NB4 (cell line): ENCODE measurements around the gene RAD51B.

ENCODE experiments used
- MAX ChIP-seq: IDR thresholded peaks from 2 replicates; pipeline ENCODE4 v1.6.1; 2011; ENCODE audit warnings: low read depth, low read length
- MYC ChIP-seq: IDR thresholded peaks from 2 replicates; pipeline ENCODE4 v1.6.1; 2011; ENCODE audit warnings: low read depth, low read length
- POLR2A ChIP-seq: IDR thresholded peaks from 2 replicates; pipeline ENCODE4 v1.6.1; 2011; ENCODE audit warnings: mild to moderate bottlenecking; ENCODE audit not compliant: insufficient read length; ENCODE audit errors: extremely low read depth
- TF ChIP-seq, protein P1 (sequence below): IDR thresholded peaks from one replicate; pipeline ENCODE4 v1.5.1; 2012; ENCODE audit warnings: low read depth, low read length

- TF ChIP-seq MAX (no peak), POLR2A (no peak), MYC (no peak)
- TF ChIP-seq, protein P1, sequence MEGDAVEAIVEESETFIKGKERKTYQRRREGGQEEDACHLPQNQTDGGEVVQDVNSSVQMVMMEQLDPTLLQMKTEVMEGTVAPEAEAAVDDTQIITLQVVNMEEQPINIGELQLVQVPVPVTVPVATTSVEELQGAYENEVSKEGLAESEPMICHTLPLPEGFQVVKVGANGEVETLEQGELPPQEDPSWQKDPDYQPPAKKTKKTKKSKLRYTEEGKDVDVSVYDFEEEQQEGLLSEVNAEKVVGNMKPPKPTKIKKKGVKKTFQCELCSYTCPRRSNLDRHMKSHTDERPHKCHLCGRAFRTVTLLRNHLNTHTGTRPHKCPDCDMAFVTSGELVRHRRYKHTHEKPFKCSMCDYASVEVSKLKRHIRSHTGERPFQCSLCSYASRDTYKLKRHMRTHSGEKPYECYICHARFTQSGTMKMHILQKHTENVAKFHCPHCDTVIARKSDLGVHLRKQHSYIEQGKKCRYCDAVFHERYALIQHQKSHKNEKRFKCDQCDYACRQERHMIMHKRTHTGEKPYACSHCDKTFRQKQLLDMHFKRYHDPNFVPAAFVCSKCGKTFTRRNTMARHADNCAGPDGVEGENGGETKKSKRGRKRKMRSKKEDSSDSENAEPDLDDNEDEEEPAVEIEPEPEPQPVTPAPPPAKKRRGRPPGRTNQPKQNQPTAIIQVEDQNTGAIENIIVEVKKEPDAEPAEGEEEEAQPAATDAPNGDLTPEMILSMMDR, result no peak
Measured at GRCh38 chr14:67859169-67859749, 39.7 kb downstream of the RAD51B start.
